GM19395 (cell line): Measurements from ENCODE around the gene SDHA.
"Not testable (repeated sequence)": the region's sequence is repeated elsewhere in the genome, so short reads cannot be mapped to it uniquely, and the experiment has no call there.

Experiments used
- ATAC-seq: cut with Tn5 transposase; IDR thresholded peaks from one replicate; pipeline ENCODE4 v1.9.1; 2021; ENCODE audit warnings: mild to moderate bottlenecking, moderate library complexity; ENCODE audit not compliant: unreplicated experiment

Gene SDHA

GRCh38 chr5:218457-219291, 554 bp downstream of the SDHA start:
- ATAC-seq: peak; percentile 40

- no peak for ATAC-seq
These were observed 1.3 kb downstream of the SDHA start for GRCh38 chr5:219460-219863.

- peak; percentile 37 for ATAC-seq
These were observed 1.9 kb downstream of the SDHA start for GRCh38 chr5:219991-220390.

- not testable (repeated sequence) for ATAC-seq
These were observed 5.0 kb downstream of the SDHA start for GRCh38 chr5:222951-223715.

- no peak for ATAC-seq
These were observed 5.7 kb downstream of the SDHA start for GRCh38 chr5:223791-224190.

- no peak for ATAC-seq
These were observed 7.2 kb downstream of the SDHA start for GRCh38 chr5:225334-225733.

GRCh38 chr5:227375-227774, 9.3 kb downstream of the SDHA start:
- ATAC-seq: not testable (repeated sequence)

- no peak for ATAC-seq
These were observed 10.8 kb downstream of the SDHA start for GRCh38 chr5:228886-229285.

- no peak for ATAC-seq
These were observed 12.6 kb downstream of the SDHA start for GRCh38 chr5:230711-231110.

GRCh38 chr5:231661-232060, 13.5 kb downstream of the SDHA start:
- no peak for ATAC-seq

- ATAC-seq: not testable (repeated sequence)
These were observed 15.3 kb downstream of the SDHA start for GRCh38 chr5:233426-233825.

GRCh38 chr5:234450-234849, 16.3 kb downstream of the SDHA start:
- no peak for ATAC-seq

GRCh38 chr5:235527-235926, 17.4 kb downstream of the SDHA start:
- ATAC-seq: not testable (repeated sequence)

- not testable (repeated sequence) for ATAC-seq
These were observed 19.8 kb downstream of the SDHA start for GRCh38 chr5:237931-238330.

- not testable (repeated sequence) for ATAC-seq
These were observed 22.4 kb downstream of the SDHA start for GRCh38 chr5:240550-240949.

GRCh38 chr5:241045-241669, 23.0 kb downstream of the SDHA start:
- ATAC-seq: not testable (repeated sequence)

GRCh38 chr5:243683-244367, 25.7 kb downstream of the SDHA start:
- ATAC-seq: not testable (repeated sequence)

- not testable (repeated sequence) for ATAC-seq
These were observed 27.6 kb downstream of the SDHA start for GRCh38 chr5:245717-246116.

GRCh38 chr5:250396-250795, 32.3 kb downstream of the SDHA start:
- not testable (repeated sequence) for ATAC-seq

- ATAC-seq: not testable (repeated sequence)
These were observed 32.9 kb downstream of the SDHA start for GRCh38 chr5:251016-251415.

- not testable (repeated sequence) for ATAC-seq
These were observed 33.4 kb downstream of the SDHA start for GRCh38 chr5:251538-251937.
